Ascending aorta (tissue), 2 donors: ENCODE data around the gene MIDN. TPM values are rescaled to one million over a fixed set of nuclear protein-coding genes. Genes with fewer than 3 reads are reported as not detected.

Experiments
- DNase-seq, 2 donors: peaks; one replicate each; pipeline ENCODE4 v3.0.0-alpha.2; 2019; ENCODE audit warnings: low spot score in 2 of 2
- H3K27ac ChIP-seq, 2 donors: fragments of 200-600 bp; sonication (generic); one replicate each; pipeline ENCODE4 v1.5.1; 2016 to 2017; ENCODE audit warnings: mild to moderate bottlenecking in 1 of 2
- H3K27me3 ChIP-seq: fragments of 200-600 bp; sonication (generic); one replicate; pipeline ENCODE4 v1.5.1; 2017
- H3K36me3 ChIP-seq, 2 donors: fragments of 200-600 bp; sonication (generic); one replicate each; pipeline ENCODE4 v1.5.1; 2016
- H3K4me1 ChIP-seq, 2 donors: fragments of 200-600 bp; sonication (generic); one replicate each; pipeline ENCODE4 v1.5.1; 2016 to 2017; ENCODE audit warnings: mild to moderate bottlenecking in 1 of 2
- H3K4me3 ChIP-seq, 2 donors: fragments of 200-600 bp; sonication (generic); one replicate each; pipeline ENCODE4 v1.5.1; 2016 to 2017; ENCODE audit warnings: mild to moderate bottlenecking in 1 of 2
- H3K9me3 ChIP-seq, 2 donors: fragments of 200-600 bp; sonication (generic); one replicate each; pipeline ENCODE4 v1.5.1; 2016
- CTCF ChIP-seq, 3 experiments: fragments of 200-600 bp in 2 of 3; fragments of 450-650 bp in 1 of 3; sonication (generic) in 2 of 3; IDR thresholded peaks; one replicate each; pipeline ENCODE4 v1.5.1; 2016 to 2019; ENCODE audit warnings: antibody characterized with exemption in 3 of 3, mild to moderate bottlenecking in 1 of 3, moderate library complexity in 1 of 3
- intact Hi-C: fragments of 100-400 bp; cut with DNase I; formaldehyde crosslinking; loops from one replicate; pipeline ENCODE4 v1.15.1; 2023
- total RNA-seq: library from RNA; depleted of rRNA; stranded (reverse); fragments of >200 nt; gene quantifications from one replicate; pipeline ENCODE4 v1.1.0, GENCODE V29; 2016

MIDN gene
- total RNA-seq, 1 donor from 2014 or later, result 307 TPM

- H3K9me3 ChIP-seq, result no peaks in the 10 kb centered on the region
- H3K4me3 ChIP-seq, result no peak overlapping the region
- H3K4me1 ChIP-seq, result no peaks in the 10 kb centered on the region
- TF ChIP-seq CTCF (IDR thresholded peaks at IDR 0.05), result no peak
- no peak for DNase-seq
- no peaks in the 10 kb centered on the region for H3K36me3 ChIP-seq
- H3K27ac ChIP-seq, result no peak overlapping the region
- H3K27me3 ChIP-seq, result peaks cover 20% of the 10 kb centered on the region
- intact Hi-C loops, result no loop called here
These were observed 39.2 kb downstream of the MIDN start for GRCh38 chr19:1287354-1288225.

- H3K27ac ChIP-seq, result no peak overlapping the region
- no peak for DNase-seq
- no peaks in the 10 kb centered on the region for H3K9me3 ChIP-seq
- no peaks in the 10 kb centered on the region for H3K36me3 ChIP-seq
- peaks cover 23% of the 10 kb centered on the region for H3K27me3 ChIP-seq
- intact Hi-C loops, result no loop called here
- H3K4me1 ChIP-seq, result no peaks in the 10 kb centered on the region
- no peak overlapping the region for H3K4me3 ChIP-seq
- TF ChIP-seq CTCF (IDR thresholded peaks at IDR 0.05), result no peak
These were observed 39.8 kb downstream of the MIDN start for GRCh38 chr19:1288226-1288612.

- Histone ChIP-seq H3K4me3 (no peak overlapping the region), H3K27me3 (peaks cover 25% of the 10 kb centered on the region), H3K4me1 (no peaks in the 10 kb centered on the region), H3K9me3 (no peaks in the 10 kb centered on the region), H3K27ac (no peak overlapping the region), H3K36me3 (no peaks in the 10 kb centered on the region)
- no peak for TF ChIP-seq CTCF (IDR thresholded peaks at IDR 0.05)
- intact Hi-C loops, result no loop called here
- DNase-seq, result no peak
These were observed 40.7 kb downstream of the MIDN start for GRCh38 chr19:1288833-1289685.

- no peak for DNase-seq
- Histone ChIP-seq H3K4me1 (no peaks in the 10 kb centered on the region), H3K27ac (no peak overlapping the region), H3K4me3 (no peak overlapping the region), H3K36me3 (no peaks in the 10 kb centered on the region), H3K27me3 (peaks cover 26% of the 10 kb centered on the region), H3K9me3 (no peaks in the 10 kb centered on the region)
- no peak for TF ChIP-seq CTCF (IDR thresholded peaks at IDR 0.05)
- intact Hi-C loops, result no loop called here
These were observed 41.3 kb downstream of the MIDN start for GRCh38 chr19:1289686-1290025.

GRCh38 chr19:1290196-1290702 is 41.9 kb downstream of the MIDN start:
- DNase-seq, result no peak
- no peaks in the 10 kb centered on the region for H3K4me1 ChIP-seq
- intact Hi-C loops, result no loop called here
- H3K27me3 ChIP-seq, result peaks cover 26% of the 10 kb centered on the region
- H3K4me3 ChIP-seq, result no peak overlapping the region
- no peaks in the 10 kb centered on the region for H3K9me3 ChIP-seq
- no peaks in the 10 kb centered on the region for H3K36me3 ChIP-seq
- no peak overlapping the region for H3K27ac ChIP-seq
- TF ChIP-seq CTCF (IDR thresholded peaks at IDR 0.05), result no peak
